Uterus (tissue), 2 donors: ENCODE results near the gene PPP1R27.

Source experiments
- CTCF ChIP-seq, 4 experiments: fragments of 200-600 bp in 2 of 4; fragments of 450-650 bp in 2 of 4; sonication (generic) in 2 of 4; IDR thresholded peaks; one replicate each; pipeline ENCODE4 v1.5.1; 2016 to 2019; ENCODE audit warnings: antibody characterized with exemption in 4 of 4, mild to moderate bottlenecking in 2 of 4, moderate library complexity in 1 of 4
- POLR2A ChIP-seq, 2 donors: fragments of 450-650 bp; IDR thresholded peaks; one replicate each; pipeline ENCODE4 v1.6.1; 2016; ENCODE audit warnings: antibody characterized with exemption in 2 of 2, mild to moderate bottlenecking in 1 of 2, moderate library complexity in 1 of 2

GRCh38 chr17:81822996-81823819, 11.6 kb downstream of the PPP1R27 start:
- no peak for TF ChIP-seq POLR2A (IDR thresholded peaks at IDR 0.05)
- no peak for TF ChIP-seq CTCF (IDR thresholded peaks at IDR 0.05)
